ENCODE measurements around the gene PPARG.
"Not testable (repeated sequence)": the region's sequence is repeated elsewhere in the genome, so short reads cannot be mapped to it uniquely, and the experiment has no call there.

The PPARG gene

DNA sequence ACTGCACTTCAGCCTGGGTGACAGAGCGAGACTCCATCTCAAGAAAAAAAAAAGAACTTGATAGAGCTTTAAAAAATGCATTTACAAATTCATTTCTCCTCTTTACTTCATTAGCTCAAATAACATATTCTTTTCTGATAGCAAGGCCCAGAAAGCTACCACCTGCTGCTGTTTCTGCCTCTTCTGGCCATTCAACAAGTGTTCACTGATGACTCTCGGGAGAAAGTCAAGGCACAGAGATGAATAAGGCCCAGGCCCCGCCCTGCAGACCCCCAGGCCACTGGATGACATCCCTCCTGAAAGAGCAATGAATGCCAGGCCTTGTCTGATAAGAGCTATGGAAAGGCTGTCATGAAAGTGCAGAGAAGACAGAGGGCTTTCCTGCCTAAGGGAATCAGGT is 181.8 kb downstream of the PPARG start:
- H3K4me1 ChIP-seq (ENCODE audit: control insufficient read depth, insufficient read depth, low read length) = peaks cover 7% of the 10 kb centered on the region
- H3K9ac ChIP-seq (ENCODE audit: low read length) = no peak overlapping the region
- H3K4me3 ChIP-seq (ENCODE audit: low read length) = no peak overlapping the region
- H3K36me3 ChIP-seq (ENCODE audit: control insufficient read depth, insufficient read depth, low read length) = no peaks in the 10 kb centered on the region
- H3K27me3 ChIP-seq (ENCODE audit: control insufficient read depth, insufficient read depth, low read length) = no peaks in the 10 kb centered on the region
- H3K9me3 ChIP-seq (ENCODE audit: control insufficient read depth, low read length) = no peaks in the 10 kb centered on the region

DNA sequence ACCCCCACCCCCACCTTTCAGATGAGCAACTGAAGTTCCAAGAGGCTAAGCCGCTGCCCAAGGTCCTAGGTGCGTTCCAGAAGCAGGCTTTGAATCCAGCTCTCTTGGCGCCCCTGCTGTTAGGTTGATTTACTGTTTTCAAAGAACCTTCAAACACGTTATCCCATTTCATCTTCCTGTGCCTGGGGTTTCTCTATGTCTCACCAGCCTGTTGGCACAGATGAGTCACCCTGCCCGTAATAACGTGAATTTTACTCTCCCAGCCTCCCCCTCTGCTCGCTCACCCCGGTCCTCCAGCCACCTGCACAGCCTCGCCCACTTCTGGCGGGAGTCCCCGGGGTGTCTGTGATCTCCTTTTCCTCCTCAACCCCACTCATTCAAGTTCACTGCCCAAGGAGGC is 182.4 kb downstream of the PPARG start:
- Histone ChIP-seq H3K36me3 (ENCODE audit: control insufficient read depth, insufficient read depth, low read length) (no peaks in the 10 kb centered on the region), H3K9me3 (ENCODE audit: control insufficient read depth, low read length) (no peaks in the 10 kb centered on the region), H3K4me1 (ENCODE audit: control insufficient read depth, insufficient read depth, low read length) (peaks cover 12% of the 10 kb centered on the region), H3K27me3 (ENCODE audit: control insufficient read depth, insufficient read depth, low read length) (no peaks in the 10 kb centered on the region), H3K9ac (ENCODE audit: low read length) (no peak overlapping the region), H3K4me3 (ENCODE audit: low read length) (no peak overlapping the region)

DNA sequence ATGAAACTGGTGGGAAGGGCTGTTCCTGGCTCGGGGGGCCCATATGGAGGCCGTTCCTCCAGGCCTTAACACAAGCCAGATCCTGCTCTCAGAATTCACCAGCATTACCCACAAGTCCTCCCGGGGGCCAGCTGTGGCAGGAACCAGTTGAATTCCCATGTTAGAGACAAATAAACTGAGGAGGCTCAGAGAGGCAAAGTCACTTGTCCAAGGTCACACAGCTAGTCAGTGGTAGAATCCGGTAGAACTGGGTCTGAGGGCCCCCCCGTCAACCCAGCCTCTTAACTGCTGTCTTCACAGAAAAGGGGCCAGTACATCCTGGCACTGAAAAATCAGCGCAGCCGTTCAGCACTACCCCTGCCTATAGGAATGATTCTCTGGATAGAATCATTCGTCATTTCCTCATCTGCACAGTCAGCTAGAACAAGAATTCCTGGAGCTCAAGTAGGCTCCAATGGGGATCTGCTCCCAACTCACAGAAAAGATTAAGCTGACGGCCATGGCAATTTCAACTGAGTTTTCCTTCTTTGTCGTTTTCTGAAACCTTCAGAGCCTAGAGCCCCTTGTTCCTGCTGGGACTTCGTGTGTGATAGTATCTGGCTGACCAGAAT is 183.2 kb downstream of the PPARG start:
- Histone ChIP-seq H3K9me3 (ENCODE audit: control insufficient read depth, low read length) (no peaks in the 10 kb centered on the region), H3K36me3 (ENCODE audit: control insufficient read depth, insufficient read depth, low read length) (no peaks in the 10 kb centered on the region), H3K4me3 (ENCODE audit: low read length) (no peak overlapping the region), H3K27me3 (ENCODE audit: control insufficient read depth, insufficient read depth, low read length) (no peaks in the 10 kb centered on the region), H3K9ac (ENCODE audit: low read length) (no peak overlapping the region), H3K4me1 (ENCODE audit: control insufficient read depth, insufficient read depth, low read length) (peaks cover 21% of the 10 kb centered on the region)

DNA sequence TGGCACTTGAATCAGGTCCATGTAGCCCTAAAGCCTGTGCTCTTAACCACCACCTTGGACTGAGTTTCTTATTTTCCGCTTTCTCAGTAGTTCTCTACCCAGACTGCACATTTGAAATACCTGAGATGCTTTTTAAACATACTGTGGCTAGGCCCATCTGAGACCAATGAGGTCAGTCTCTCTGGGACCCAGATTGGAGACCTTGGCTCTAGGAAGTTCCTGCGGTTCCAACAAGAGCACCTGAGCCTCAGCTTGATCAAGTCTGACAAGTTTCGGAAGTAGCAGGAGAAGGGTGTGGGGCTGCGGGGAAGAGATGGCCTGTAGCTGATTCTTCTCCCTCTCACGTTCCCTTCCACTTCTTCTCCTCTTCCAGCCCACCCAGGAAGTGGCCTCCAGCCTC is 183.9 kb downstream of the PPARG start:
- Histone ChIP-seq H3K9me3 (ENCODE audit: control insufficient read depth, low read length) (no peaks in the 10 kb centered on the region), H3K9ac (ENCODE audit: low read length) (no peak overlapping the region), H3K4me1 (ENCODE audit: control insufficient read depth, insufficient read depth, low read length) (peaks cover 28% of the 10 kb centered on the region), H3K27me3 (ENCODE audit: control insufficient read depth, insufficient read depth, low read length) (no peaks in the 10 kb centered on the region), H3K36me3 (ENCODE audit: control insufficient read depth, insufficient read depth, low read length) (no peaks in the 10 kb centered on the region), H3K4me3 (ENCODE audit: low read length) (no peak overlapping the region)

DNA sequence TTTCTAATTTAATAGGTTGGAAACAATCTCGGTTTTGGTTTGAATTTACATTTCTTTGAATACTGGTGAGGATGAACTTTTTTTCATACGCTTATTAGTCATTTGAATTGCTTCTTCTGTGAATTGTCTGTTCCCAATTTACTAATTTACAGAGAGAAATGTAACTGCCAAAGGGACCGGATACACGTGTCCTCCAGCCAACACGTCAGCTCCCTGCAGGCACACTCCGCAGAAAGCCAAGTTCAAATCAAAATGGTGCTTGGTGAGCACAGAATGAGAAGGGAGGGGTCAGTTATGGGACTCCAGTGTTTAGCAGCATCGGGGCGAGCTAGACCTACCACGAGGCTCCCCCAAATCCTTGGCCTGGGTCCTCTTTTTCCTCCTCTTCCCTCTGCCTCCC is 184.6 kb downstream of the PPARG start:
- Histone ChIP-seq H3K4me3 (ENCODE audit: low read length) (no peak overlapping the region), H3K36me3 (ENCODE audit: control insufficient read depth, insufficient read depth, low read length) (no peaks in the 10 kb centered on the region), H3K27me3 (ENCODE audit: control insufficient read depth, insufficient read depth, low read length) (no peaks in the 10 kb centered on the region), H3K9ac (ENCODE audit: low read length) (no peak overlapping the region), H3K4me1 (ENCODE audit: control insufficient read depth, insufficient read depth, low read length) (peaks cover 29% of the 10 kb centered on the region), H3K9me3 (ENCODE audit: control insufficient read depth, low read length) (no peaks in the 10 kb centered on the region)

DNA sequence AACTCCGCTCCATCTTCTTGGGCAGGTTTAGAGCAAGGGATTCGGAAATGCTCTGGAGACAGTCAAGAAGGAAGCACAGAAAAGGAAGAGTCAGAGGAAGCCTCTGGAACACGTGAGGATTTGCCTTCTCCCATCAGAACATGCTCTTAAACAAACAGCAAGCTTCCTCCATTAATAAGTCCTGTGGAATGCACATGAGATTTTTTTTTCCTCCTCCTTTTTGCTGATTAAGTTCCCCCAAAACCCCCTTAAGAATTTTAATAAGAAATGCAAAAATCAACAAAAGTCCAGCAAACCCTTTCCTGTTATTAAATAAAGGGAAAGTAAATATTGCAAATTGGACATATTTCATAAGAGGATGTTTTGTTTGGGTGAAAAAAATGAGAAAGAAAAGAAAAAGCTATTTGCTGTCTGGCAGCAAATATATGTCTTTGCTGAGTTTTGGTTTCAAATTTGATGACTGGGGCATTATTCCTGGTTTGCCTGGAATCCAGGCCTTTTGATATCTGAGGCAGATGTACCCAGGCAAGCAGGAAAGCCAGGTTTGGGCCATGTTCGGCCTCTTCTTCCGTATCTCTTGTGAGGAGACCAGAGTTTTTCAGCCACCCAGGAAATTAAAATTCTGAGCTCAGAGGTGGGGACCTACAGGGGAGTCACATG is 187.5 kb downstream of the PPARG start:
- H3K36me3 ChIP-seq (ENCODE audit: control insufficient read depth, insufficient read depth, low read length) = no peaks in the 10 kb centered on the region
- peaks cover 45% of the 10 kb centered on the region for H3K4me1 ChIP-seq (ENCODE audit: control insufficient read depth, insufficient read depth, low read length)
- no peak overlapping the region for H3K9ac ChIP-seq (ENCODE audit: low read length)

DNA sequence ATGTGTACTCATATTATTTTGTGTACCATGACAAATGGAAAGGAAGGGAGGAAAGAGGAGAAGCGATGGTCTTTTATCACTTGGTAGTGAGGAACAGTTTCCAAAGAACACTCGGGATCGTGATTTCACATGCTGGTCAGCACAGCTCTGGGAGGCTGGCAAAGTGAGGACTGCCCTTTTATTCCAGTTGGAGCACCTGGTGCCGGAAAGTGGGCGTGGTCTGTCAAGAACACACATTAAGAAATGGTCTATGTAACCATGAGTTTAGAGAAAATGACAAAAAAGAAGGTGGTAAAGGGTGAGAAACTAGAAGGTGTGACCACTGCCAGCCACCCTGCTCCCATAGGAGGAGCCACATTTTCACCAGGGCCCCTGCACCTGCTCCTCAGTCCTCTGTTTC is 188.4 kb downstream of the PPARG start:
- Histone ChIP-seq H3K36me3 (ENCODE audit: control insufficient read depth, insufficient read depth, low read length) (no peaks in the 10 kb centered on the region), H3K9me3 (ENCODE audit: control insufficient read depth, low read length) (no peaks in the 10 kb centered on the region), H3K27me3 (ENCODE audit: control insufficient read depth, insufficient read depth, low read length) (no peaks in the 10 kb centered on the region), H3K4me3 (ENCODE audit: low read length) (no peak overlapping the region), H3K9ac (ENCODE audit: low read length) (no peak overlapping the region), H3K4me1 (ENCODE audit: control insufficient read depth, insufficient read depth, low read length) (peaks cover 44% of the 10 kb centered on the region)

More for the DNA sequence above, 187.5 kb downstream of the PPARG start:
- Histone ChIP-seq H3K4me3 (ENCODE audit: low read length) (no peak overlapping the region), H3K9me3 (ENCODE audit: control insufficient read depth, low read length) (no peaks in the 10 kb centered on the region), H3K27me3 (ENCODE audit: control insufficient read depth, insufficient read depth, low read length) (no peaks in the 10 kb centered on the region)

DNA sequence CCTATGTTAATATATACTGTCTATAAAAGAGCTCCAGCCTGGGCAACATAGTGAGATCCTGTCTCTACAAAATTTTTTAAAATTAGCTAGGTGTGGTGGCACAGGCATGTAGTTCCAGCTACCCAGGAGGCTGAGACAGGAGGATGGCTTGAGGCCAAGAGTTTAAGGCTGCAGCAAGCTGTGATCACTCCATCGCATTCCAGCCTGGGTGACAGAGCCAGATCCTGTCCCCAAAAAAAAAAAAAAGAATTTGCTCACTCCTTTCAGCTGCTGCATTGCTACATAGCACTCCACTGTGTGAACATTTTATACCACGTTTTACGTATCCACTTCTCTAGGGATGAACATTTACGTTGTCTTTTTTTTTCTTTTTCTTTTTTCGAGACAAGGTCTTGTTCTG is 189.5 kb downstream of the PPARG start:
- no peak overlapping the region for H3K9ac ChIP-seq (ENCODE audit: low read length)
- no peaks in the 10 kb centered on the region for H3K36me3 ChIP-seq (ENCODE audit: control insufficient read depth, insufficient read depth, low read length)
- H3K27me3 ChIP-seq (ENCODE audit: control insufficient read depth, insufficient read depth, low read length) = no peaks in the 10 kb centered on the region
- H3K9me3 ChIP-seq (ENCODE audit: control insufficient read depth, low read length) = no peaks in the 10 kb centered on the region
- H3K4me3 ChIP-seq (ENCODE audit: low read length) = no peak overlapping the region
- H3K4me1 ChIP-seq (ENCODE audit: control insufficient read depth, insufficient read depth, low read length) = peaks cover 52% of the 10 kb centered on the region

DNA sequence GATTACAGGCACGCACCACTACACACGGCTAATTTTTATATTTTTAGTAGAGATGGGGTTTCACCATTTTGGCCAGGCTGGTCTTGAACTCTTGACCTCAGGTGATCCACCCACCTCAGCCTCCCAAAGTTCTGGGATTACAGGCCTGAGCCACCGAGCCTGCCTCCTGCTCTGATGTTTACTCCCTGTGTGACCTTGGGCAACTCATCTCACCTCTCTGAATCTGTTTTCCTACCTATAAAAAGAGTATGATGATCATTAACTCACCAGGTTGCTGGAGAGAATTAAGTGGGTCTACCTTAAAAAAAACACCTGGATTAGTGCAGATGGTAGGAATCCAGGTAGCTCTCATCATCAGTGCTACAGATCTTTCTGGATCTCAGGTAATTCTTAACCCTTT is 190.3 kb downstream of the PPARG start:
- peaks cover 60% of the 10 kb centered on the region for H3K4me1 ChIP-seq (ENCODE audit: control insufficient read depth, insufficient read depth, low read length)
- H3K27me3 ChIP-seq (ENCODE audit: control insufficient read depth, insufficient read depth, low read length); H3K4me3 ChIP-seq (ENCODE audit: low read length); H3K9me3 ChIP-seq (ENCODE audit: control insufficient read depth, low read length); H3K36me3 ChIP-seq (ENCODE audit: control insufficient read depth, insufficient read depth, low read length); H3K9ac ChIP-seq (ENCODE audit: low read length): not testable (repeated sequence)

DNA sequence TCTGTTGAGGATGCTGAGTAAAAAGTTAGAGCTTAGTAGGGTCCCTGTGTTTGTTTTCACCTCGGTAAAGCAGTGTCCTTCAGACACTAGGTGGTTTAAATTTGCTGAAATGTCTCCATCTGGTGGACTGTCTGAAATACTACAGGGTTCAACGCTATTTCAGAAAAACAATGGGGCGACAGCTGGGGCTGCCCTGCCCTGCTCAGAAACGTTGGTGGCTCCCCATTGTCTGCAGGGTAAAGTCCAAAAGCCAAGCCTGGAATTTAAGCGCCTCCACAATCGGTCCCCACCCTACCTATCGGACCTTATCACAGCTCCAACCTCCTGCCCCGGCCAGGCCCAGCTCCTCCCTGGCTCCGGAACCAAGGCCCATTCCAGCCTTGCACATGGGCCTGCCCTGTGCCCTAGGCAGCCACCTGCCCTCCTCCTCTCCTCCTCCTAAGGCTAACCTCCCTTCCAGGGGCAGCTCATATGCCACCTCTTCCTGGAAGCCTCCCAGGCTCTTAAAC is 191.1 kb downstream of the PPARG start:
- peaks cover 62% of the 10 kb centered on the region for H3K4me1 ChIP-seq (ENCODE audit: control insufficient read depth, insufficient read depth, low read length)
- H3K27me3 ChIP-seq (ENCODE audit: control insufficient read depth, insufficient read depth, low read length) = no peaks in the 10 kb centered on the region
- H3K4me3 ChIP-seq (ENCODE audit: low read length) = no peak overlapping the region
- H3K9me3 ChIP-seq (ENCODE audit: control insufficient read depth, low read length) = no peaks in the 10 kb centered on the region
- no peaks in the 10 kb centered on the region for H3K36me3 ChIP-seq (ENCODE audit: control insufficient read depth, insufficient read depth, low read length)
- H3K9ac ChIP-seq (ENCODE audit: low read length) = peak overlapping the region; percentile 9

DNA sequence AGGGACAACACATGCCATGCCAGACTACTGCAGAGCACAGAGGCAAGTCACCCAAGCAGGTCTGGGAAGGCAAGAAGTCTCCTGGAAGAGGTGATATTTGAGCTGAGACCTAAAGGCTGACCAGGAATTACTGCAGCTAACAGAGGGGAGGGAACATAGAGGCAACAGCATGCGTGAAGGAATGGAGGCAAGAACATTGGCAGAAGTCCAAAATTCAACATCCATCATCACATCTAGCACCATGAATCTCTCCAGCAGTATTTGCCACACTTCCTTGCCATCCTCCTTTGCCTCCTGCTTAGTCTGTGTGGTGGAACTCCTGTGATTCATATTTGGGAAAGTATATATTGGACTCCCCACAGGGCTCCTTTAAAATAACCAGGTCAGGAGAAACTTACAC is 194.5 kb downstream of the PPARG start:
- peak overlapping the region; percentile 66 for H3K9ac ChIP-seq (ENCODE audit: low read length)
- no peaks in the 10 kb centered on the region for H3K27me3 ChIP-seq (ENCODE audit: control insufficient read depth, insufficient read depth, low read length)
- H3K4me3 ChIP-seq (ENCODE audit: low read length) = peak overlapping the region; percentile 85
- H3K9me3 ChIP-seq (ENCODE audit: control insufficient read depth, low read length) = no peaks in the 10 kb centered on the region
- peaks cover 41% of the 10 kb centered on the region for H3K4me1 ChIP-seq (ENCODE audit: control insufficient read depth, insufficient read depth, low read length)
- no peaks in the 10 kb centered on the region for H3K36me3 ChIP-seq (ENCODE audit: control insufficient read depth, insufficient read depth, low read length)

DNA sequence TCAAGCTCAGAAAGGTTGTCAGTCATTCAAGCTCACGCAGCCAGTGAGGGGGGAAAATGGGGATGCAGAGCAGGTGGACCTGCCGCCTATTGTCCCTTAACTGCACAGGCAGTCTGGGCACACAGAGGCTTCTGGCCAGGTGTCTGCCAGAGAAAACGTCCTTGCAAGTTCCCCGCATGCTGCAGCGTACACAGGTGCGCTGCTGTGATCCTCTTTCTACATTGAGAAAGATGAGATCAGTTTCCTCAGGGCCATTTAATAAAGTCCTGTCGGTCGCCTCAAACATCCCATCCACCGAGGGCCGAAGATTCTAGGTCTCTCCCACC is 195.0 kb downstream of the PPARG start:
- no peaks in the 10 kb centered on the region for H3K36me3 ChIP-seq (ENCODE audit: control insufficient read depth, insufficient read depth, low read length)
- peak overlapping the region; percentile 66 for H3K9ac ChIP-seq (ENCODE audit: low read length)
- H3K4me3 ChIP-seq (ENCODE audit: low read length) = peak overlapping the region; percentile 85

More for the DNA sequence above, 195.0 kb downstream of the PPARG start:
- H3K9me3 ChIP-seq (ENCODE audit: control insufficient read depth, low read length) = no peaks in the 10 kb centered on the region
- no peaks in the 10 kb centered on the region for H3K27me3 ChIP-seq (ENCODE audit: control insufficient read depth, insufficient read depth, low read length)
- peaks cover 41% of the 10 kb centered on the region for H3K4me1 ChIP-seq (ENCODE audit: control insufficient read depth, insufficient read depth, low read length)
